Liver (tissue), 3 donors: Measurements from ENCODE around the gene MATN4.

ENCODE experiments used
- EGR1 ChIP-seq, 2 donors: IDR thresholded peaks; 2 replicates each; pipeline ENCODE4 v1.6.1; 2016 to 2018; ENCODE audit warnings: antibody characterized with exemption in 2 of 2, low read depth in 2 of 2
- FOXA1 ChIP-seq: IDR thresholded peaks from 2 replicates; pipeline ENCODE4 v1.6.1; 2016; ENCODE audit warnings: antibody characterized with exemption
- FOXA2 ChIP-seq: IDR thresholded peaks from 2 replicates; pipeline ENCODE4 v1.6.1; 2016; ENCODE audit warnings: antibody characterized with exemption
- GABPA ChIP-seq, 2 donors: IDR thresholded peaks in 1 of 2; conservative IDR thresholded peaks in 1 of 2; 2 replicates each; pipeline ENCODE4 v1.6.1; 2016; ENCODE audit warnings: antibody characterized with exemption in 2 of 2, mild to moderate bottlenecking in 1 of 2, moderate library complexity in 1 of 2
- JUND ChIP-seq, 2 donors: IDR thresholded peaks; 2 replicates each; pipeline ENCODE4 v1.6.1; 2016; ENCODE audit warnings: antibody characterized with exemption in 2 of 2
- RAD21 ChIP-seq, 2 donors: IDR thresholded peaks; 2 replicates each; pipeline ENCODE4 v1.6.1; 2016; ENCODE audit warnings: antibody characterized with exemption in 2 of 2, mild to moderate bottlenecking in 2 of 2
- REST ChIP-seq: IDR thresholded peaks from 2 replicates; pipeline ENCODE4 v1.6.1; 2016; ENCODE audit warnings: antibody characterized with exemption, mild to moderate bottlenecking
- RXRA ChIP-seq, 2 donors: IDR thresholded peaks; 2 replicates each; pipeline ENCODE4 v1.6.1; 2017 to 2018; ENCODE audit warnings: antibody characterized with exemption in 2 of 2, mild to moderate bottlenecking in 1 of 2
- TAF1 ChIP-seq: conservative IDR thresholded peaks from 2 replicates; pipeline ENCODE4 v1.6.1; 2016; ENCODE audit warnings: antibody characterized with exemption, mild to moderate bottlenecking
- YY1 ChIP-seq: IDR thresholded peaks from 2 replicates; pipeline ENCODE4 v1.6.1; 2016; ENCODE audit warnings: antibody characterized with exemption, mild to moderate bottlenecking
- ZBTB33 ChIP-seq: IDR thresholded peaks from 2 replicates; pipeline ENCODE4 v1.6.1; 2016; ENCODE audit warnings: antibody characterized with exemption
- TF ChIP-seq, protein P1 (sequence below): fragments of 150-350 bp; IDR thresholded peaks from 2 replicates; pipeline ENCODE4 v1.5.1; 2017; ENCODE audit warnings: improper control_type of control experiment, low read depth, low read length; ENCODE audit not compliant: missing input control
- TF ChIP-seq, protein P2 (sequence below): IDR thresholded peaks from 2 replicates; pipeline ENCODE4 v1.6.1; 2016; ENCODE audit warnings: antibody characterized with exemption
- donor health status: healthy.
- donor health status: healthy.

DNA sequence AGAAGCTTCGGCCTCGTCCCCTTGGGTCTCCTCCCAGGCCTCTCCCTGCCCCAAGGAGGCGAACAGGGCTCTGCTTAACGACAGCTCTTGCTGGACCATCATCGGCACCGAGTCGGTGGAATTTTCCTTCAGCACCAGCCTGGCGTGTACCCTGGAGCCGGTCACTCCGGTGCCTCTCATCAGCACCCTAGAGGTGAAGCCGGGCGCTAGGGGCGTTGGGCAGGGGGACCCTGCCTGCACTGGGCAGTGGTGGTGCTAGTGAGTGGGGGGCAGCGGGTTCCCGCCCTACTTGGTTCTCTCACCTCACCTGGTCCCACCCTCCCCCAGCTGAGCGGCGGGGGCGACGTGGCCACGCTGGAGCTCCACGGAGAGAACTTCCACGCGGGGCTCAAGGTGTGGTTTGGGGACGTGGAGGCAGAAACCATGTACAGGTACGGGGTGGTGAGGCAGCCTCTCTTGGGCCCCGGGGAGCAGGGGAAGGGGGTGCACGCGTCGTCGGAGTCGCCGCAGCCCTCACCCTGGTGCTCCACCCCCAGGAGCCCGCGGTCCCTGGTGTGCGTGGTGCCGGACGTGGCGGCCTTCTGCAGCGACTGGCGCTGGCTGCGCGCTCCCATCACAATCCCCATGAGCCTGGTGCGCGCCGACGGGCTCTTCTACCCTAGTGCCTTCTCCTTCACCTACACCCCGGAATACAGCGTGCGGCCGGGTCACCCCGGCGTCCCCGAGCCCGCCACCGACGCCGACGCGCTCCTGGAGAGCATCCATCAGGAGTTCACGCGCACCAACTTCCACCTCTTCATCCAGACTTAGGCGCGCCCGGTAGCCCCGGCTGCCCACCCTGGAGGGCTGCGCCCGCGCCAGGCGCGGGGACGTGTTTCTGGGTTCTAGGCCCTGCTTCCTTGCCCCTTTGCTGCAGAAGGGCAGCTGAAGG lies 8.3 kb upstream of the MATN4 start:
- no peak for TF ChIP-seq FOXA2
- TF ChIP-seq, protein P1, sequence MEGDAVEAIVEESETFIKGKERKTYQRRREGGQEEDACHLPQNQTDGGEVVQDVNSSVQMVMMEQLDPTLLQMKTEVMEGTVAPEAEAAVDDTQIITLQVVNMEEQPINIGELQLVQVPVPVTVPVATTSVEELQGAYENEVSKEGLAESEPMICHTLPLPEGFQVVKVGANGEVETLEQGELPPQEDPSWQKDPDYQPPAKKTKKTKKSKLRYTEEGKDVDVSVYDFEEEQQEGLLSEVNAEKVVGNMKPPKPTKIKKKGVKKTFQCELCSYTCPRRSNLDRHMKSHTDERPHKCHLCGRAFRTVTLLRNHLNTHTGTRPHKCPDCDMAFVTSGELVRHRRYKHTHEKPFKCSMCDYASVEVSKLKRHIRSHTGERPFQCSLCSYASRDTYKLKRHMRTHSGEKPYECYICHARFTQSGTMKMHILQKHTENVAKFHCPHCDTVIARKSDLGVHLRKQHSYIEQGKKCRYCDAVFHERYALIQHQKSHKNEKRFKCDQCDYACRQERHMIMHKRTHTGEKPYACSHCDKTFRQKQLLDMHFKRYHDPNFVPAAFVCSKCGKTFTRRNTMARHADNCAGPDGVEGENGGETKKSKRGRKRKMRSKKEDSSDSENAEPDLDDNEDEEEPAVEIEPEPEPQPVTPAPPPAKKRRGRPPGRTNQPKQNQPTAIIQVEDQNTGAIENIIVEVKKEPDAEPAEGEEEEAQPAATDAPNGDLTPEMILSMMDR: no peak
- no peak for TF ChIP-seq TAF1
- TF ChIP-seq ZBTB33: no peak
- TF ChIP-seq, protein P2, sequence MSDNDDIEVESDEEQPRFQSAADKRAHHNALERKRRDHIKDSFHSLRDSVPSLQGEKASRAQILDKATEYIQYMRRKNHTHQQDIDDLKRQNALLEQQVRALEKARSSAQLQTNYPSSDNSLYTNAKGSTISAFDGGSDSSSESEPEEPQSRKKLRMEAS: no peak
- no peak for TF ChIP-seq REST
- TF ChIP-seq GABPA (IDR thresholded peaks at IDR 0.05 in 1 of 2, conservative IDR thresholded peaks at IDR 0.05 in 1 of 2): no peak
- TF ChIP-seq EGR1 (IDR thresholded peaks at IDR 0.05; ENCODE audit: low read depth in 2 of 2): no peak
- no peak for TF ChIP-seq RAD21 (IDR thresholded peaks at IDR 0.05)
- no peak for TF ChIP-seq FOXA1
- TF ChIP-seq JUND (IDR thresholded peaks at IDR 0.05): no peak
- no peak for TF ChIP-seq YY1
- TF ChIP-seq RXRA (IDR thresholded peaks at IDR 0.05): no peak
